ENCODE data around the gene REX1BD.
A peak's percentile ranks its signal among the peaks of the same experiment; 100 is the strongest.

GRCh38 chr19:18612772-18613588 lies 24.4 kb downstream of the REX1BD start, which contains the start of gene TMEM59L:
- TF ChIP-seq EZH2 (IDR thresholded peaks at IDR 0.05; ENCODE audit: insufficient read depth, low read length) (peak; percentile 99), CTCF (IDR thresholded peaks at IDR 0.05; ENCODE audit: insufficient read depth, low read depth, low read length) (no peak)

Data from astrocyte (in vitro differentiated cells and primary cell).